ENCODE data around the gene SRP14.

The SRP14 gene

GRCh38 chr15:40038638-40039543 lies at the start of gene SRP14:
Gene SRP14, minus strand, starts transcription at chr15:40039181. Its CDS starts 65 bp downstream, at chr15:40039116.
- H3K4me3 ChIP-seq (ENCODE audit: low read depth, low read length): peak within 1 kb of the TSS; percentile 98
- DNase-seq (ENCODE audit: low read depth): peak; percentile 95

GRCh38 chr15:40087991-40088928 lies 49.3 kb upstream of the SRP14 start:
- no peak overlapping the region for H3K4me3 ChIP-seq (ENCODE audit: low read depth, low read length)
- peak; percentile 59 for DNase-seq (ENCODE audit: low read depth)
- TF ChIP-seq MYC (IDR thresholded peaks at IDR 0.05; ENCODE audit: low read depth, low read length) (no peak), POLR2A (IDR thresholded peaks at IDR 0.05; ENCODE audit: extremely low read depth, insufficient read length) (no peak), CTCF (IDR thresholded peaks at IDR 0.05; ENCODE audit: low read depth, low read length) (no peak), MAX (IDR thresholded peaks at IDR 0.05; ENCODE audit: low read depth, low read length) (no peak)

More at GRCh38 chr15:40038638-40039543, at the start of gene SRP14:
- TF ChIP-seq CTCF (IDR thresholded peaks at IDR 0.05; ENCODE audit: low read depth, low read length) (no peak), MYC (IDR thresholded peaks at IDR 0.05; ENCODE audit: low read depth, low read length) (no peak; the same call in 1 of the 2 replicates), POLR2A (IDR thresholded peaks at IDR 0.05; ENCODE audit: extremely low read depth, insufficient read length) (peak; percentile 89), MAX (IDR thresholded peaks at IDR 0.05; ENCODE audit: low read depth, low read length) (peak; percentile 28; the same call in 1 of the 2 replicates)

- H3K4me3 ChIP-seq (ENCODE audit: low read depth, low read length): no peak overlapping the region
- DNase-seq (ENCODE audit: low read depth): no peak
Observed at GRCh38 chr15:40087068-40087810, 48.3 kb upstream of the SRP14 start.

GRCh38 chr15:40085266-40085665 lies 46.3 kb upstream of the SRP14 start:
- no peak for TF ChIP-seq CTCF (IDR thresholded peaks at IDR 0.05; ENCODE audit: low read depth, low read length)
- TF ChIP-seq MYC (IDR thresholded peaks at IDR 0.05; ENCODE audit: low read depth, low read length): no peak
- TF ChIP-seq POLR2A (IDR thresholded peaks at IDR 0.05; ENCODE audit: extremely low read depth, insufficient read length): no peak
- TF ChIP-seq MAX (IDR thresholded peaks at IDR 0.05; ENCODE audit: low read depth, low read length): no peak
- H3K4me3 ChIP-seq (ENCODE audit: low read depth, low read length): no peak overlapping the region
- DNase-seq (ENCODE audit: low read depth): no peak

More at GRCh38 chr15:40087068-40087810, 48.3 kb upstream of the SRP14 start:
- TF ChIP-seq MYC (IDR thresholded peaks at IDR 0.05; ENCODE audit: low read depth, low read length) (no peak), MAX (IDR thresholded peaks at IDR 0.05; ENCODE audit: low read depth, low read length) (no peak)

- no peak overlapping the region for H3K4me3 ChIP-seq (ENCODE audit: low read depth, low read length)
- no peak for TF ChIP-seq CTCF (IDR thresholded peaks at IDR 0.05; ENCODE audit: low read depth, low read length)
- no peak for TF ChIP-seq MAX (IDR thresholded peaks at IDR 0.05; ENCODE audit: low read depth, low read length)
- no peak for TF ChIP-seq POLR2A (IDR thresholded peaks at IDR 0.05; ENCODE audit: extremely low read depth, insufficient read length)
- no peak for TF ChIP-seq MYC (IDR thresholded peaks at IDR 0.05; ENCODE audit: low read depth, low read length)
- no peak for DNase-seq (ENCODE audit: low read depth)
Observed at GRCh38 chr15:40084650-40085049, 45.7 kb upstream of the SRP14 start.

Measured in NB4 (cell line).